Neural cell (in vitro differentiated cells): ENCODE measurements around the gene SRSF12. TPM values are rescaled to one million over a fixed set of nuclear protein-coding genes. Genes with fewer than 3 reads are reported as not detected.

ENCODE experiments used
- H2AFZ ChIP-seq: fragments of 200-600, 300-800 bp; sonication (generic), shearing (Covaris generic); 2 replicates; pipeline ENCODE4 v1.6.0; 2014; ENCODE audit warnings: low read depth, mild to moderate bottlenecking, antibody characterized with exemption, low read length, moderate library complexity
- H3F3A ChIP-seq: fragments of 200-600 bp; shearing (Covaris generic); 2 replicates; pipeline ENCODE4 v1.6.1; 2016; ENCODE audit warnings: mild to moderate bottlenecking, moderate library complexity, mixed read lengths, antibody characterized with exemption, low read length; ENCODE audit not compliant: insufficient read depth, poor library complexity, severe bottlenecking
- H3K27ac ChIP-seq: fragments of 200-600, 300-800 bp; sonication (generic), shearing (Covaris generic); 2 replicates; pipeline ENCODE4 v1.5.1; 2014; ENCODE audit warnings: mild to moderate bottlenecking, low read length, moderate library complexity
- H3K27me3 ChIP-seq: fragments of 300-800, 200-600 bp; sonication (generic), shearing (Covaris generic); 2 replicates; pipeline ENCODE4 v1.6.0; 2014; ENCODE audit warnings: mild to moderate bottlenecking, low read depth, low read length, moderate library complexity; ENCODE audit not compliant: insufficient read depth
- H3K36me3 ChIP-seq: fragments of 300-800, 200-600 bp; sonication (generic), shearing (Covaris generic); 2 replicates; pipeline ENCODE4 v1.5.1; 2014; ENCODE audit warnings: mild to moderate bottlenecking, antibody characterized with exemption, low read length, moderate library complexity; ENCODE audit not compliant: insufficient read depth
- H3K4me2 ChIP-seq: fragments of 300-800, 200-600 bp; sonication (generic), shearing (Covaris generic); 2 replicates; pipeline ENCODE4 v1.6.0; 2014; ENCODE audit warnings: mild to moderate bottlenecking, low read length
- H3K4me3 ChIP-seq: fragments of 300-800, 200-600 bp; sonication (generic), shearing (Covaris generic); 2 replicates; pipeline ENCODE4 v1.5.1; 2014; ENCODE audit warnings: mild to moderate bottlenecking, low read length, moderate library complexity
- H3K79me2 ChIP-seq: fragments of 200-600 bp; shearing (Covaris generic); replicated peaks from 2 replicates; pipeline ENCODE4 v1.6.0; 2014; ENCODE audit warnings: mild to moderate bottlenecking, low read length, moderate library complexity; ENCODE audit not compliant: insufficient read depth
- H3K9ac ChIP-seq: fragments of 300-800, 200-600 bp; sonication (generic), shearing (Covaris generic); 2 replicates; pipeline ENCODE4 v1.6.1; 2016; ENCODE audit warnings: mild to moderate bottlenecking, low read length, mixed read lengths
- H3K9me2 ChIP-seq: fragments of 200-600 bp; shearing (Covaris generic); 2 replicates; pipeline ENCODE4 v1.6.1; 2016; ENCODE audit warnings: mild to moderate bottlenecking, low read length, mixed read lengths; ENCODE audit not compliant: insufficient read depth
- H3K9me3 ChIP-seq: fragments of 200-600, 300-800 bp; sonication (generic), shearing (Covaris generic); 2 replicates; pipeline ENCODE4 v1.6.1; 2016; ENCODE audit warnings: mild to moderate bottlenecking, mixed run types, low read length, moderate library complexity, mixed read lengths
- H4K20me1 ChIP-seq: fragments of 200-600 bp; shearing (Covaris generic); 2 replicates; pipeline ENCODE4 v1.6.1; 2016; ENCODE audit warnings: mild to moderate bottlenecking, mixed run types; ENCODE audit not compliant: insufficient read depth
- CTCF ChIP-seq: fragments of 450-650 bp; IDR thresholded peaks from 2 replicates; pipeline ENCODE4 v1.5.1; 2014; ENCODE audit warnings: antibody characterized with exemption, mild to moderate bottlenecking, moderate library complexity; ENCODE audit not compliant: poor library complexity, severe bottlenecking
- EP300 ChIP-seq: fragments of 450-650 bp; conservative IDR thresholded peaks from 2 replicates; pipeline ENCODE4 v1.6.1; 2014; ENCODE audit warnings: antibody characterized with exemption, mild to moderate bottlenecking, moderate library complexity; ENCODE audit not compliant: poor library complexity, severe bottlenecking
- EZH2 ChIP-seq: fragments of 200-600, 300-800 bp; shearing (Covaris generic), sonication (generic); IDR thresholded peaks from 2 replicates; pipeline ENCODE4 v1.6.1; 2014; ENCODE audit warnings: antibody characterized with exemption, low read length, borderline replicate concordance, mild to moderate bottlenecking; ENCODE audit not compliant: insufficient read depth, poor library complexity, severe bottlenecking
- MXI1 ChIP-seq: fragments of 450-650 bp; conservative IDR thresholded peaks from 2 replicates; pipeline ENCODE4 v1.6.1; 2014; ENCODE audit warnings: antibody characterized with exemption, mild to moderate bottlenecking; ENCODE audit not compliant: poor library complexity, severe bottlenecking
- POLR2AphosphoS5 ChIP-seq: IDR thresholded peaks from 2 replicates; pipeline ENCODE4 v1.6.1; 2012
- RAD21 ChIP-seq: fragments of 450-650 bp; conservative IDR thresholded peaks from 2 replicates; pipeline ENCODE4 v1.6.1; 2014; ENCODE audit warnings: antibody characterized with exemption, mild to moderate bottlenecking, moderate library complexity
- REST ChIP-seq: IDR thresholded peaks from 2 replicates; pipeline ENCODE4 v1.6.1; 2012; ENCODE audit warnings: borderline replicate concordance
- SMC3 ChIP-seq: fragments of 450-650 bp; conservative IDR thresholded peaks from 2 replicates; pipeline ENCODE4 v1.6.1; 2014; ENCODE audit warnings: antibody characterized with exemption, mild to moderate bottlenecking, moderate library complexity; ENCODE audit not compliant: poor library complexity
- TAF1 ChIP-seq: IDR thresholded peaks from 2 replicates; pipeline ENCODE4 v1.6.1; 2012; ENCODE audit warnings: low read depth
- polyA plus RNA-seq: library from polyadenylated mRNA; depleted of rRNA; stranded (reverse); fragments of >200 nt; gene quantifications from 2 replicates; pipeline ENCODE4 v1.2.3, GENCODE V29; 2014

Gene SRSF12
- polyA plus RNA-seq, 1 donor from 2014 or later = 44.0 TPM

- TF ChIP-seq TAF1 (no peak), RAD21 (no peak), CTCF (no peak), REST (no peak), POLR2AphosphoS5 (no peak), SMC3 (no peak), MXI1 (no peak), EZH2 (no peak), EP300 (no peak)
- Histone ChIP-seq H3K9me2 (no peaks in the 10 kb centered on the region), H3F3A (no peaks in the 10 kb centered on the region), H3K36me3 (no peaks in the 10 kb centered on the region), H3K79me2 (no peaks in the 10 kb centered on the region), H3K9me3 (no peaks in the 10 kb centered on the region), H3K27ac (no peak overlapping the region), H4K20me1 (no peaks in the 10 kb centered on the region), H3K4me2 (no peak overlapping the region), H3K9ac (no peak overlapping the region), H3K4me3 (no peak overlapping the region), H2AFZ (no peak overlapping the region), H3K27me3 (no peaks in the 10 kb centered on the region)
These were observed 21.9 kb upstream of the SRSF12 start for GRCh38 chr6:89139509-89140346.

GRCh38 chr6:89138173-89138572 lies 20.3 kb upstream of the SRSF12 start:
- Histone ChIP-seq H3K4me2 (no peak overlapping the region), H3F3A (no peaks in the 10 kb centered on the region), H3K27ac (no peak overlapping the region), H2AFZ (no peak overlapping the region), H3K36me3 (no peaks in the 10 kb centered on the region), H3K4me3 (no peak overlapping the region), H3K9me2 (no peaks in the 10 kb centered on the region), H3K79me2 (no peaks in the 10 kb centered on the region), H3K27me3 (no peaks in the 10 kb centered on the region), H4K20me1 (no peaks in the 10 kb centered on the region), H3K9ac (no peak overlapping the region), H3K9me3 (no peaks in the 10 kb centered on the region)
- TF ChIP-seq POLR2AphosphoS5 = no peak
- TF ChIP-seq REST = no peak
- TF ChIP-seq RAD21 = no peak
- TF ChIP-seq SMC3 = no peak
